ENCODE measurements around the gene SLC16A7. TPM values are rescaled to one million over a fixed set of nuclear protein-coding genes. Genes with fewer than 3 reads are reported as not detected.

Gene SLC16A7
- total and polyA plus RNA-seq, 12 donors: 6.0 to 246 (median 163) TPM

GRCh38 chr12:59827767-59828166 is 231.9 kb downstream of the SLC16A7 start:
- H3K9me3 ChIP-seq: peaks cover 0 to 6% (median 0%) of the 10 kb centered on the region in 11 donors
- no peak overlapping the region for H3K27ac ChIP-seq
- no peak overlapping the region for H3K4me3 ChIP-seq
- no peaks in the 10 kb centered on the region for H3K27me3 ChIP-seq
- no peak for DNase-seq
- no peak for ATAC-seq
- H3K36me3 ChIP-seq: no peaks in the 10 kb centered on the region
- TF ChIP-seq CTCF (IDR thresholded peaks at IDR 0.05): no peak
- no peaks in the 10 kb centered on the region for H3K4me1 ChIP-seq
- intact Hi-C loops (cut with DNase I): loop anchor here in 1 of 10 donors (10.0 kb wide), 1 partner anchor 383 kb away; no protein-coding TSS in a partner anchor
- WGBS, 2 donors: 89 to 90% methylated on average over 3 of the region's 3 CpGs

- H3K4me3 ChIP-seq: no peak overlapping the region
- no peak for ATAC-seq
- H3K27ac ChIP-seq: no peak overlapping the region
- DNase-seq: no peak
- intact Hi-C loops (cut with DNase I): loop anchor here in 1 of 10 donors (10.0 kb wide), 1 partner anchor 384 kb away; no protein-coding TSS in a partner anchor
- no peaks in the 10 kb centered on the region for H3K27me3 ChIP-seq
- no peaks in the 10 kb centered on the region for H3K36me3 ChIP-seq
- peaks cover 0 to 6% (median 0%) of the 10 kb centered on the region in 11 donors for H3K9me3 ChIP-seq
- no peak for TF ChIP-seq CTCF (IDR thresholded peaks at IDR 0.05)
- H3K4me1 ChIP-seq: no peaks in the 10 kb centered on the region
These were observed 232.7 kb downstream of the SLC16A7 start for GRCh38 chr12:59828521-59828920.

GRCh38 chr12:59833408-59833807 is 237.6 kb downstream of the SLC16A7 start:
- Histone ChIP-seq H3K4me1 (no peaks in the 10 kb centered on the region), H3K36me3 (no peaks in the 10 kb centered on the region), H3K27me3 (no peaks in the 10 kb centered on the region), H3K9me3 (no peaks in the 10 kb centered on the region), H3K4me3 (no peak overlapping the region), H3K27ac (no peak overlapping the region)
- TF ChIP-seq CTCF (IDR thresholded peaks at IDR 0.05): no peak
- ATAC-seq (no peak), DNase-seq (no peak)
- 76% methylated on average over 3 of the region's 3 CpGs for WGBS, 2 donors
- intact Hi-C loops (cut with DNase I): loop anchor here in 6 of 10 donors (10.0 kb wide), 3 partner anchors 389 to 429 kb away; no protein-coding TSS in a partner anchor

GRCh38 chr12:59834659-59835474 is 239.0 kb downstream of the SLC16A7 start:
- Histone ChIP-seq H3K4me1 (no peaks in the 10 kb centered on the region), H3K27me3 (no peaks in the 10 kb centered on the region), H3K4me3 (no peak overlapping the region), H3K36me3 (no peaks in the 10 kb centered on the region), H3K9me3 (no peaks in the 10 kb centered on the region), H3K27ac (no peak overlapping the region)
- peak; percentile 24 to 70 (median 61) for TF ChIP-seq CTCF (IDR thresholded peaks at IDR 0.05)
- ATAC-seq (no peak), DNase-seq (no peak)
- WGBS, 2 donors: 64 to 74% methylated on average over 2 of the region's 2 CpGs
- intact Hi-C loops (cut with DNase I): loop anchor here in 6 of 10 donors (10.0 kb wide), 3 partner anchors 390 to 430 kb away; no protein-coding TSS in a partner anchor

All from heart right ventricle (tissue), 16 donors.